Astrocyte (in vitro differentiated cells and primary cell): ENCODE data around the gene KRTAP12-2.
"Not testable (repeated sequence)": the region's sequence is repeated elsewhere in the genome, so short reads cannot be mapped to it uniquely, and the experiment has no call there.

ENCODE experiments used
- EZH2 ChIP-seq: IDR thresholded peaks from 2 replicates; pipeline ENCODE4 v1.6.1; 2012; ENCODE audit warnings: mild to moderate bottlenecking, low read length, inconsistent platforms; ENCODE audit not compliant: insufficient read depth
- TF ChIP-seq, protein P1 (sequence below): IDR thresholded peaks from 2 replicates; pipeline ENCODE4 v1.5.1; 2011; ENCODE audit warnings: low read depth, mild to moderate bottlenecking, inconsistent platforms, low read length, moderate library complexity; ENCODE audit not compliant: insufficient read depth

DNA sequence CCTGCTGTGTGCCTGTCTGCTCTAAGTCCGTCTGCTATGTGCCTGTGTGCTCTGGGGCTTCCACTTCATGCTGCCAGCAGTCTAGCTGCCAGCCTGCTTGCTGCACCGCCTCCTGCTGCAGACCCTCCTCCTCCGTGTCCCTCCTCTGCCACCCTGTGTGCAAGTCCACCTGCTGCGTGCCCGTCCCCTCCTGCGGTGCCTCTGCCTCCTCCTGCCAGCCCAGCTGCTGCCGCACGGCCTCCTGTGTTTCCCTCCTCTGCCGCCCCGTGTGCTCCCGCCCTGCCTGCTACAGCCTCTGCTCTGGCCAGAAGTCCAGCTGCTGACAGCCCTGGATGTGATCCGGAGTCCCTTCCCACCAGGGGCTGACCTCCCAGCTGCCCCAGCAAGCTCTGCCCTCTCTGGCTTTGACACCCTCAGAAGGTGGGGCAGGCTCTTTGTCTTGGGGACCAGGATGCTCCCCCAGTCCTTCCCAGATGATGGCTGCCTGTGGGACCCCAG is 28.8 kb downstream of the KRTAP12-2 start:
- TF ChIP-seq EZH2: not testable (repeated sequence)
- TF ChIP-seq, protein P1, sequence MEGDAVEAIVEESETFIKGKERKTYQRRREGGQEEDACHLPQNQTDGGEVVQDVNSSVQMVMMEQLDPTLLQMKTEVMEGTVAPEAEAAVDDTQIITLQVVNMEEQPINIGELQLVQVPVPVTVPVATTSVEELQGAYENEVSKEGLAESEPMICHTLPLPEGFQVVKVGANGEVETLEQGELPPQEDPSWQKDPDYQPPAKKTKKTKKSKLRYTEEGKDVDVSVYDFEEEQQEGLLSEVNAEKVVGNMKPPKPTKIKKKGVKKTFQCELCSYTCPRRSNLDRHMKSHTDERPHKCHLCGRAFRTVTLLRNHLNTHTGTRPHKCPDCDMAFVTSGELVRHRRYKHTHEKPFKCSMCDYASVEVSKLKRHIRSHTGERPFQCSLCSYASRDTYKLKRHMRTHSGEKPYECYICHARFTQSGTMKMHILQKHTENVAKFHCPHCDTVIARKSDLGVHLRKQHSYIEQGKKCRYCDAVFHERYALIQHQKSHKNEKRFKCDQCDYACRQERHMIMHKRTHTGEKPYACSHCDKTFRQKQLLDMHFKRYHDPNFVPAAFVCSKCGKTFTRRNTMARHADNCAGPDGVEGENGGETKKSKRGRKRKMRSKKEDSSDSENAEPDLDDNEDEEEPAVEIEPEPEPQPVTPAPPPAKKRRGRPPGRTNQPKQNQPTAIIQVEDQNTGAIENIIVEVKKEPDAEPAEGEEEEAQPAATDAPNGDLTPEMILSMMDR: not testable (repeated sequence)
